ENCODE measurements around the gene NNT.
"Not testable (repeated sequence)": the region's sequence is repeated elsewhere in the genome, so short reads cannot be mapped to it uniquely, and the experiment has no call there.

The NNT gene

DNA sequence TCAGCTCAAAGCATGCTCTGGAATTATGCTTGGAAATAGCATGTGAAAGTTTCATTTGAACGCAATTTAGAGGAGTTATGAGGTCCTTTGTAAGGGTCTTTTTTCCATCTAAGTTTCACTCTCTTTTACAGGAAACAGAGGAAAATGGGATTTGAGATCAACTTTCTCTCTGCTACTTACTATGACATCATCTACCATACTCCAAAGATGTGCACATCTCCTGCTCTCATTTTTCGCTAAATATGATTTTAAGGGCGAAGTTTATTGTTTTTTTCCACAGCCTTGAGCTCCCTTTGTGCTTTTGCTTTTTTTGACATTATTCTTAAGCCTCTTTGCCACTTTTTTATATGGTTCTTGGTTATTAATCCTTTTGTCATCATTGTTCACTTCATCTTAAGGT lies 125.6 kb downstream of the NNT start:
- DNase-seq: no peak

DNA sequence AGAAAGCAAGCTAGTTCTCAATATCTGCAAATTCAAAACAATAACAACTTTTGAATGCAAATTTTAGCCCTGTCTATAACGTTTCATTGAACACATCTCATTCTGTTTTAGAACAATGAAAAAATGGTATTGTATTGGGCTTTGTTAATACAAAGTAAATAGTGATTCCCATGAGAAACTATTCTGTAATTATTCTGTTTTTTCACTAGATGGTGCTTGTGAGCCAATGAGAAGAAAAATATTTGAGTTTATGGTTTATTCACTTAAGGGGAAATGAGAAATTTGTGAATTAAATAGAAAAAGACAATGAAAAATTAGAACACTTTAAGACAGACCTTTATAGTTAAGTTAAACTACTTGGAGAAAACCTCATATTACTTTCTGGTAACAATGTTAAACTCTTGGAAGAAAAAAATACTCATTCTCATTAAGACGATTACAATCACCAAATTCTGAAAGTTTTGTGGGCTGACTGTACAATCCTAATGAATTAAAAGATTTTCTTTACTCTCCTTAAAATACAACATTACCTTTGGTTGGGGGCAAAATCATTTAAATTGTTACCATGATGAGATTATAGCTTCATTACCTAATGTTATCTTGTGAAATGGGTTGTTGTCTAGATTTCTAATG lies 127.0 kb downstream of the NNT start:
- DNase-seq: peak in 1 of 5 experiments; percentile 3

DNA sequence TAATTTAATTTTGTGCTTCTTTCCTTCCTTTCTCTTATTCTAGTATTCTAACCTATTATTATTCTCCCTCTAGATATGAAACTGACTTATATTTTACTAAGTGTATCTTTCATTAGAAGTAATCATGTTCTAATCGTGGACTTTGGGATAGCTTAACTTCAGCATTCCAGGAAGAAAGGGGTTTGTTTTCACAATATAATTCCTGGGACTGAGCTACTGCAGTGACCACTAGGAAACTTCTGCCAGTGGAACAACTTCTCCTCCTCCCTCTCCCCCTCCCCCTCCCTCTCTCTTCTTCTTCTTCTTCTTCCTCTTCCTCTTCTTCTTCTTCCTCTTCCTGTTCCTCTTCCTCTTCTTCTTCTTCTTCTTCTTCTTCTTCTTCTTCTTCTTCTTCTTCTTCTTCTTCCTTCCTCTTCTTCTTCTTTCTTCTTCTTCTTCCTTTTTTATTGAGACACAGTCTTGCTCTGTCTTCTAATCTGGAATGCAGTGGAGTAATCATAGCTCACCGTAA lies 127.9 kb downstream of the NNT start:
- no peak for DNase-seq

DNA sequence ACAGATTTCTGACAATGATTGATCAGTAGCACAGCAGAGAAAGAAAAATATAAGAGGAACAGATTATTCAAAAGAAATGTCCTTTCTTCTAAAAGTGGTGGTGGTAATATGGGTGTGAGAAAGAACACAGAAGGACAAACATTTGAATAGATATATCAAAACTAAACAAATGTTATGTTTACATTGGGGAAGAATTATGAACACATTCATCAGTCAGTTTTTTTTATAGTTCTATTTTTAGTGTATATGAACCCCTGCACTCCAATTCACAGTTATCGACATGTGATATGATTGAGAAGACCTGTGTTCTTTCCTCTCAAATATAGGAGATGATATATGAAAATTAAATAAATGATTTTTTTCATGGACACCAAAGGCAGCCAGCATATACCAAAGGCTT lies 128.6 kb downstream of the NNT start:
- no peak for DNase-seq

DNA sequence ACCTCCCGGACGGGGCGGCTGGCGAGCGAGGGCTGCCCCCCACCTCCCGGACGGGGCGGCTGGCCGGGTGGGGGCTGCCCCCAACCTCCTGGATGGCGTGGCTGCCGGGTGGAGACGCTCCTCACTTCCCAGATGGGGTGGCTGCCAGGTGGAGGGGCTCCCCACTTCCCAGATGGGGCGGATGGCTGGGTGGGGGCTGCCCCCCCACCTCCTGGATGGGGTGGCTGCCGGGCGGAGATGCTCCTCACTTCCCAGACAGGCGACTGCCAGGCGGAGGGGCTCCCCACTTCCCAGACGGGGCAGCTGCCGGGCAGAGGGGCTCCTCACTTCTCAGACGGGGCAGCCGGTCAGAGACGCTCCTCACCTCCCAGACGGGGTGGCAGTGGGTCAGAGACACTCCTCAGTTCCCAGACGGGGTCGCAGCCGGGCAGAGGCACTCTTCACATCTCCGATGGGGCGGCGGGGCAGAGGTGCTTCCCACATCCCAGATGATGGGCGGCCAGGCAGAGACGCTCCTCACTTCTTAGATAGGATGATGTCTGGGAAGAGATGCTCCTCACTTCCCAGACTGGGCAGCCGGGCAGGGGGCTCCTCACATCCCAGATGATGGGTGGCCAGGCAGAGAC lies 143.1 kb downstream of the NNT start:
- not testable (repeated sequence) for DNase-seq

DNA sequence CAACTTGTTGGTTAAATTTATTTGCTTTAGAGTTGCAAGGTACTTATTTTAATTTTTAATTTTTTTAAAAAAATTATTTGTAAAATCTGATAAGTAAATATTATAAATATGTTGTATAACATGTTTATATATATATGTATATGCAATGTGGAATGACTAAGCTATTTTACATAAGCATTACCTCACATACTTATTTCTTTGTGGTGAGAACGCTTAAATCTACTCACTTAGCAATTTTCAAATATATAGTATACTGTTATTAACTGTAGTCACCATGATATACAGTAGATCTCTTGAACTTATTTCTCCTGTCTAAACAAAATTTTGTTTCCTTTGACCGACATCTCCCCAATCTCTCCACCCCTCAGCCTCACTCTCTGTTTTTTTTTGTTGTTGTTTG lies 147.8 kb downstream of the NNT start:
- no peak for DNase-seq

DNA sequence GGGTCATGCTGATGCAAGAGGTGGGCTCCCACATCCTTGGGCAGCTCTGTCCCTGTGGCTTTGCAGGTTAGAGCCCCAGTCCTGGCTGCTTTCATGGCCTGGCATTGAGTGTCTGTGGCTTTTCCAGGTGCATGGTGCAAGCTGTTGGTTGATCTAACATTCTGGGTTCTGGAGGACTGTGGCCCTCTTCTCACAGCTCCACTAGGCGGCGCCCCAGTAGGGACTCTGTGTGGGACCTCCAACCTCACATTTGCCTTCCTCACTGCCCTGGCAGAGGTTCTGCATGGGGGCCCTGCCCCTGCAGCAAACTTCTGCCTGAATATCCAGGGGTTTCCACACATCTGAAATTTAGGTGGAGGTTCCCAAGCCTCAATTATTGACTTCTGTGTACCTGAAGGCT lies 150.1 kb downstream of the NNT start:
- no peak for DNase-seq
